ENCODE results near the gene ATP2B1.
A peak's percentile ranks its signal among the peaks of the same experiment; 100 is the strongest.

The ATP2B1 gene

DNA sequence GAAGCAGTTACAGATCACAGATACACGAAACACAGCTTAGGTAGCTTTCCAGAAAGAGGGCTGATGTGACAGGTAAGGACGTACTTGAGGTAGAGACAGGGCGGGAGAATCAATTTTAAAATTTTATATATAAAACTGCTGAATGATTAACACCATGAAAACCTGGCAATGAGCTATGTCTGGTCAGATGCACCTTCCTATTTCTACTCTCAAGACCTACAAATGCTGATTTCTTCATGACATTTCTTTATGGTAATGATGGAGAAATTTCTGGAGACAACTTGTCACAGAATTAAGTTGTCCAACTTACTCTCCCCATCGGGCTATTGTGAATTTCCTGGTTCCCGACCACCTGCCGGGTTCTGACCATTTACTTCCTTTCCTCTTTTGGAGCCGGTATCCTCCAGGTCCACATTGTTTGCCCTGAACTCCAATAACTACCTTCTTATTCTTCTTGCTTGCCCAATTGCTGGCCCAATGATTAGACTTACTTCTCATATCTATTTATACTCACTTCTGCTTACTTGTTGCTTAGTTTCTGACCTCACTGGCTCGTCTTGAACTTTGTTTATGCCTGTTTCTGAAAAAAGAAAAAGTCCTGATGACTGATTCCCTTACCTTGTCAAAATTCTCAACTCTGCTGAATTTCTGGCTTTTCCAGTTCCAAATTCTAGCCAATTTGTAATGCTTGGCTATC lies 12.8 kb upstream of the ATP2B1 start:
- TF ChIP-seq, protein P1, sequence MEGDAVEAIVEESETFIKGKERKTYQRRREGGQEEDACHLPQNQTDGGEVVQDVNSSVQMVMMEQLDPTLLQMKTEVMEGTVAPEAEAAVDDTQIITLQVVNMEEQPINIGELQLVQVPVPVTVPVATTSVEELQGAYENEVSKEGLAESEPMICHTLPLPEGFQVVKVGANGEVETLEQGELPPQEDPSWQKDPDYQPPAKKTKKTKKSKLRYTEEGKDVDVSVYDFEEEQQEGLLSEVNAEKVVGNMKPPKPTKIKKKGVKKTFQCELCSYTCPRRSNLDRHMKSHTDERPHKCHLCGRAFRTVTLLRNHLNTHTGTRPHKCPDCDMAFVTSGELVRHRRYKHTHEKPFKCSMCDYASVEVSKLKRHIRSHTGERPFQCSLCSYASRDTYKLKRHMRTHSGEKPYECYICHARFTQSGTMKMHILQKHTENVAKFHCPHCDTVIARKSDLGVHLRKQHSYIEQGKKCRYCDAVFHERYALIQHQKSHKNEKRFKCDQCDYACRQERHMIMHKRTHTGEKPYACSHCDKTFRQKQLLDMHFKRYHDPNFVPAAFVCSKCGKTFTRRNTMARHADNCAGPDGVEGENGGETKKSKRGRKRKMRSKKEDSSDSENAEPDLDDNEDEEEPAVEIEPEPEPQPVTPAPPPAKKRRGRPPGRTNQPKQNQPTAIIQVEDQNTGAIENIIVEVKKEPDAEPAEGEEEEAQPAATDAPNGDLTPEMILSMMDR (IDR thresholded peaks at IDR 0.05; ENCODE audit: control insufficient read depth, insufficient read depth, low read depth, low read length, missing control alignments), result no peak
- DNase-seq (ENCODE audit: low read depth), result no peak
- no peak overlapping the region for H3K4me3 ChIP-seq (ENCODE audit: control insufficient read depth, low read depth, low read length)

DNA sequence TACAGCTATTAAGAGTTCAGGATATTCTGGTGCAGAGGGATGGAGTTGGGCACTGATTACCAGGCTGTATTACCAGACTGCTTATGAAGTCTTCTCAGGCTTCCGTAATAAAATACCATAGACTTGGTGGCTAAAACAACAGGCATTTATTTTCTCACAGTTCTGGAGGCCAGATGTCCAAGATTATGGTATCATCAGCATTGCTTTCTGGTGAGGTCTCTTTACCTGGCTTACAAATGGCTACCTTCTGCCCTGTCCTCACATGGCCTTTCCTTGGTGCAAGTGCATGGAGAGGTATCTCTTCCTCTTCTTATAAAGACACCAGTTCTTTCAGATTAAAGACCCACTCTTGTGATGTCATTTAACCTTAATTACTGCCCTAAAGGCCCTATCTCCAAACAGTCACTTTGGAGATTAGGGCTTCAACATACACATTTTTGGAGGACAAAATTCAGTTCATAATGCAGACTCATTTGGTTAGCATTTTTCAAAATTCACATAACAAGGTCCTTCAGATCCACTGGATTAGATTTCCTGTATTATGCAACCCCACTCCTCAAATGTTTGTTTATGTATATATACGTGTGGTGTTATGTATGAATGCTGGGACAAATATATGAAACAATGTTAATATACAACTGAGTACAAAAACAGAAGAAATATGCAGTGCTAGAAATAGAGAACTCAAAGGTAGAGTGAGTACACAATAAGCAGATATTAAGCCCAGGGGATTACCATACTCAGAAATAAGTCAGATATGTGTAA lies 9.3 kb upstream of the ATP2B1 start:
- TF ChIP-seq, protein P1 (IDR thresholded peaks at IDR 0.05; ENCODE audit: control insufficient read depth, insufficient read depth, low read depth, low read length, missing control alignments), result no peak
- no peak overlapping the region for H3K4me3 ChIP-seq (ENCODE audit: control insufficient read depth, low read depth, low read length)
- no peak for DNase-seq (ENCODE audit: low read depth)

DNA sequence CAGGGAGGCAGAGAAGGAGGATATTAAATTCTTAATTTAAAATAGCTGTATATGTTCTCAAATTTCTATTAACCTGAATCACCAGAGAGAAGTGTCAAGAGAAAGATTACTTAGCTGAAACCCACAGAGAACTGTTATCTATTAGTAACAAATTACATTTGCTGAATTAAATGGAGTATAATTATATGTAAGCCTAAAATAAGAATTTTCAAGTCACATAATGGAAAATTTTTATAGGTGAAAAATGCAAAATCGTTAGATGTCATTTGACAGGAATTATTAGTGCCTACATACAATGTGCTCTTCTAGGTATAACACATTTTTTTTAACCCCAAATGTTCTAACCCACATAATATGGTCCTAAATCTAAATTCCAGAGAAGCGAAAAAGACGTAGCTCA lies 4.1 kb upstream of the ATP2B1 start:
- TF ChIP-seq, protein P1 (IDR thresholded peaks at IDR 0.05; ENCODE audit: control insufficient read depth, insufficient read depth, low read depth, low read length, missing control alignments), result no peak
- DNase-seq (ENCODE audit: low read depth), result no peak
- no peak overlapping the region for H3K4me3 ChIP-seq (ENCODE audit: control insufficient read depth, low read depth, low read length)

DNA sequence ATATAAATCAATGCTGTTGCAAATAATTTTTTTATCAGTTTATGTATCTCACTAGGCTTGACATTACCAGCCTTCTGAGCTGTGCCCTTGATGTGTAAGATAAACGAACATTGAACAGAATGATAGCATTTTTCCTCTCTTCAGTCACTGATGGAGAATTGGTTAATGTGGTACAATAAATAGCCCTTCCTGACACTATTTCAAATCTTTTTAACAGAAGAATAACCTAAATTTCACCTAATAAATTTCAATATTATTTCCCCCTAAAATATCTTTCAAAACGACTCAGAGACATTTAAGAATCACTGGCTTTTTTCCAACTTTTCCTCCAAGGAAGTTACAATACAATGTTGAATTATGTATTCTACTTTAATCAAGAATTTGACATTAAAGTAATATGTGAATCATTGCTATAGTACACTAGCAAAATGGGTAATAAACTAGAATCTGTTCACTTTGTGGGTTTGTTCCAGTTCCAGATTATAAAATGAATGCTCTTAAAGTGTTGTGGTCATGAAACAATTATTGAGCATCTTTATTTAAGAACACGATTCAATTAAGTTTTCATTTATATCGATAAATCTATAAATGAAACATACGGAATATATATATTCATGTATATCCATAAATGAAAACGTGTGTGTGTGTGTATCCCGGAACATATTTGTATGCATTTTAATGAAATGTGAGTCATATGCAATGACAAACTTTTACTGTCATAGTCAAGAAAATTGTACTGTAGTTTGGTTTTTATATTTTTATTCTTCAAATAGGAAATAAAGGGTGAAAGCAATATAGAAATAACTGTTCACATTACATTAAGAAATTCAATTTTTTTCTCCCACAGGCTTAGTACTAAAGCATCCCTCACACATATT lies 2.5 kb upstream of the ATP2B1 start:
- no peak for DNase-seq (ENCODE audit: low read depth)
- peak overlapping the region; percentile 94 for H3K4me3 ChIP-seq (ENCODE audit: control insufficient read depth, low read depth, low read length)
- TF ChIP-seq, protein P1 (IDR thresholded peaks at IDR 0.05; ENCODE audit: control insufficient read depth, insufficient read depth, low read depth, low read length, missing control alignments), result no peak

DNA sequence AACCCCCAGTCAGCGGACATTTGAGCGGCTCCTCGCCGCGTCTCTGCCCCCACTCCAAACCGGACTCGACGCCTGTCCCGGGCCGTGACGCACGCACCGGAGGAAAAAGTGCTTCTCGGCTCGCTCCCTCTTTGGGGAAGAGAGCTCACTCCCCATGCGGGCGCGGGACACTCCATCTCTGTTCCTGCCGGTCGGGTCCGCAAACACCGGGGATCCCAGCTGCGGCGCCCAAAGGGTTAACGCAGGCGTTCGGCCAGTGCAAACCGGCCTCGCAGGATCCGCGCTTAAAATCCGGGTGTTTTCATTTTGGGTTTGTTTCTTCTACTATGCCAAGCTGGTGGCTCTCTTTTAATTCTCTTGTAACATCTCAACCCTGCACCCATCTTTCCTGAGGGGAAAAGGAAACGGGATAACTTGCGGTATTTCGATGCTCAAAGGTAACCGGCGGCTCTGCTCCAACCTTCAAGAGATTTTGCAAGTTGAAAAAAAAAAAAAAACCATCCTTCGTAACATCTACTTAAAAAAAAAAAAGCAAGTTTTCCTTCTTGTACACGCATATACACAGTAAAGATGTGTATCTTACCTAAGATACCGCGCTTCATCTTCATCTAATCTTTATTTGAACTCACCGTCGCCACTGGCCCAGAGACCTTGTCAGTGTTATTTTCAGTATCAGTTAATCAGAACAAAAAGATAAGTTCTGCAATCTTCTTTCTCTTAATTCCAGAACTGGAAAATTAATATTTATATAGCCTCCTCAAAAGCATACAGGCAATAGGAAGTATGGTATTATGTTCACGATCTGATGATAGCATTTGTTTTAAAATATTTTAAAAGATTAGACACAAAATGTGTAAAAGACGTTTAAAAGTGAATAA lies 1.6 kb upstream of the ATP2B1 start:
- DNase-seq (ENCODE audit: low read depth), result peak; percentile 14
- TF ChIP-seq, protein P1 (IDR thresholded peaks at IDR 0.05; ENCODE audit: control insufficient read depth, insufficient read depth, low read depth, low read length, missing control alignments), result no peak
- H3K4me3 ChIP-seq (ENCODE audit: control insufficient read depth, low read depth, low read length), result peak overlapping the region; percentile 94
